ENCODE results near the gene GSS. TPM values are rescaled to one million over a fixed set of nuclear protein-coding genes. Genes with fewer than 3 reads are reported as not detected.

GSS gene
- total and polyA plus RNA-seq, 2 of the 8 experiments (the other 6 are each of a cell fraction or from before 2014, with no cell fraction given): 34.6 to 43.2 TPM

GRCh38 chr20:34979366-34980153, 24.0 kb upstream of the GSS start:
- Histone ChIP-seq H3K23me2 (ENCODE audit: low read depth, low read length) (peaks cover 4% of the 10 kb centered on the region; the same call in 1 of the 2 replicates), H3K56ac (replicated peaks; ENCODE audit: insufficient read length, low read depth, low read length) (no peak overlapping the region), H3K27ac (ENCODE audit: low read depth, low read length) (no peak overlapping the region), H4K8ac (ENCODE audit: extremely low read depth, insufficient read depth, low read length) (no peak overlapping the region), H3K14ac (ENCODE audit: insufficient read length) (no peak overlapping the region), H3K4me1 (replicated peaks in 1 of 4; ENCODE audit: control insufficient read depth in 3 of 4, insufficient read depth in 4 of 4, low read length in 3 of 4) (peaks cover 0 to 35% (median 20%) of the 10 kb centered on the region in 4 experiments; a peak in 6 of 7 replicates), H3K27me3 (replicated peaks in 1 of 4; ENCODE audit: control insufficient read depth in 3 of 4, extremely low read depth in 1 of 4, insufficient read depth in 3 of 4, low read length in 3 of 4) (peaks cover 0 to 11% (median 4%) of the 10 kb centered on the region in 4 experiments; a peak in 3 of 7 replicates), H3K23ac (ENCODE audit: insufficient read length) (no peak overlapping the region), H2BK15ac (ENCODE audit: low read length) (no peak overlapping the region; the same call in 1 of the 2 replicates), H3K18ac (ENCODE audit: extremely low read depth, low read length) (no peak overlapping the region; the same call in 1 of the 2 replicates), H3K36me3 (ENCODE audit: control insufficient read depth in 2 of 4, insufficient read depth in 4 of 4, low read length in 3 of 4) (no peaks in the 10 kb centered on the region), H4K91ac (replicated peaks; ENCODE audit: insufficient read length, low read length) (peak overlapping the region; percentile 34), H3K9ac (replicated peaks in 1 of 4; ENCODE audit: extremely low read depth in 1 of 4, low read depth in 3 of 4, low read length in 3 of 4) (no peak overlapping the region), H2BK12ac (ENCODE audit: low read depth, low read length) (no peak overlapping the region; the same call in 1 of the 2 replicates), H2BK5ac (ENCODE audit: low read depth, low read length) (0 out of 2 replicates have a peak overlapping the region, but pooled peaks have one; percentile 9), H4K5ac (ENCODE audit: insufficient read length, low read depth, low read length) (no peak overlapping the region), H3K4me2 (ENCODE audit: insufficient read depth in 1 of 2, low read depth in 2 of 2, low read length in 2 of 2) (no peak overlapping the region), H2AK5ac (ENCODE audit: low read depth, low read length) (no peak overlapping the region), H2AFZ (ENCODE audit: low read length) (no peak overlapping the region), H3K79me2 (ENCODE audit: control insufficient read depth in 1 of 2, insufficient read depth in 2 of 2, low read length in 2 of 2) (no peaks in the 10 kb centered on the region), H3K79me1 (ENCODE audit: low read depth, low read length) (no peaks in the 10 kb centered on the region), H4K20me1 (replicated peaks in 1 of 2; ENCODE audit: control insufficient read depth in 1 of 2, insufficient read depth in 2 of 2, low read length in 2 of 2) (no peaks in the 10 kb centered on the region), H2BK20ac (ENCODE audit: low read length) (peak overlapping the region; percentile 64; the same call in 1 of the 2 replicates), H2BK120ac (replicated peaks; ENCODE audit: low read depth, low read length) (no peak overlapping the region), H3K9me3 (ENCODE audit: insufficient read depth in 2 of 2, low read depth in 1 of 2, low read length in 1 of 2) (no peaks in the 10 kb centered on the region), H3K4me3 (ENCODE audit: extremely low read depth in 1 of 4, insufficient read depth in 2 of 4, low read depth in 3 of 4, low read length in 4 of 4) (no peak overlapping the region), H3K4ac (replicated peaks; ENCODE audit: insufficient read length, low read depth, low read length) (no peak overlapping the region)
- WGBS, 2 experiments (ENCODE audit: extremely low coverage in 1 of 2, insufficient coverage in 1 of 2, insufficient read length in 1 of 2, insufficient replicate concordance in 2 of 2, low coverage in 1 of 2, low lambda C conversion rate in 2 of 2, missing lambda C conversion rate in 1 of 2): 82% methylated on average over 22 of the region's 42 CpGs; no CpG with 5 or more reads in 1 of the 2 experiments
- peak; percentile 71 to 95 for DNase-seq (ENCODE audit: low read depth in 1 of 2, low spot score in 2 of 2)
- CTCF ChIA-PET (ENCODE audit: partially characterized antibody): interaction anchor here (0.6 to 1.9 kb wide), 8 partner anchors 11 to 945 kb away, joined by 3 to 8 read pairs (median 3); no protein-coding TSS in a partner anchor
- FAIRE-seq: no peak
- TF ChIP-seq TAF1 (IDR thresholded peaks at IDR 0.05; ENCODE audit: low read depth, low read length): 0 out of 2 replicates have a peak, but pooled peaks have one; percentile 8
- no peak for TF ChIP-seq CTBP2 (IDR thresholded peaks at IDR 0.05; ENCODE audit: borderline replicate concordance, insufficient read depth, insufficient read length, low read length)
- 0 out of 2 replicates have a peak, but pooled peaks have one; percentile 20 for TF ChIP-seq SP1 (IDR thresholded peaks at IDR 0.05; ENCODE audit: low read depth, low read length)
- TF ChIP-seq SUZ12 (IDR thresholded peaks at IDR 0.05; ENCODE audit: low read length): no peak
- no peak for TF ChIP-seq POU5F1 (IDR thresholded peaks at IDR 0.05; ENCODE audit: low read depth, low read length)
- TF ChIP-seq SAP30 (IDR thresholded peaks at IDR 0.05; ENCODE audit: insufficient read depth, insufficient replicate concordance, low read length): no peak
- TF ChIP-seq CREB1 (IDR thresholded peaks at IDR 0.05): no peak
- no peak for TF ChIP-seq ATF2 (IDR thresholded peaks at IDR 0.05; ENCODE audit: low read length)
- no peak for TF ChIP-seq KDM5A (IDR thresholded peaks at IDR 0.05; ENCODE audit: low read length)
- TF ChIP-seq ZNF274 (IDR thresholded peaks at IDR 0.05; ENCODE audit: borderline replicate concordance, extremely low read depth, low read length): no peak
- POLR2A ChIA-PET (ENCODE audit: partially characterized antibody): interaction anchor here (1.1 to 2.3 kb wide), 4 partner anchors 10 to 27 kb away, joined by 3 to 9 read pairs (median 6); no protein-coding TSS in a partner anchor

Data from H1 (cell line).